ENCODE data around the gene GIT2.
"Not testable (repeated sequence)": the region's sequence is repeated elsewhere in the genome, so short reads cannot be mapped to it uniquely, and the experiment has no call there.

GIT2 gene

GRCh38 chr12:110004598-110004997 lies 8.4 kb upstream of the GIT2 start:
- no peak for DNase-seq (ENCODE audit: low spot score)

DNA sequence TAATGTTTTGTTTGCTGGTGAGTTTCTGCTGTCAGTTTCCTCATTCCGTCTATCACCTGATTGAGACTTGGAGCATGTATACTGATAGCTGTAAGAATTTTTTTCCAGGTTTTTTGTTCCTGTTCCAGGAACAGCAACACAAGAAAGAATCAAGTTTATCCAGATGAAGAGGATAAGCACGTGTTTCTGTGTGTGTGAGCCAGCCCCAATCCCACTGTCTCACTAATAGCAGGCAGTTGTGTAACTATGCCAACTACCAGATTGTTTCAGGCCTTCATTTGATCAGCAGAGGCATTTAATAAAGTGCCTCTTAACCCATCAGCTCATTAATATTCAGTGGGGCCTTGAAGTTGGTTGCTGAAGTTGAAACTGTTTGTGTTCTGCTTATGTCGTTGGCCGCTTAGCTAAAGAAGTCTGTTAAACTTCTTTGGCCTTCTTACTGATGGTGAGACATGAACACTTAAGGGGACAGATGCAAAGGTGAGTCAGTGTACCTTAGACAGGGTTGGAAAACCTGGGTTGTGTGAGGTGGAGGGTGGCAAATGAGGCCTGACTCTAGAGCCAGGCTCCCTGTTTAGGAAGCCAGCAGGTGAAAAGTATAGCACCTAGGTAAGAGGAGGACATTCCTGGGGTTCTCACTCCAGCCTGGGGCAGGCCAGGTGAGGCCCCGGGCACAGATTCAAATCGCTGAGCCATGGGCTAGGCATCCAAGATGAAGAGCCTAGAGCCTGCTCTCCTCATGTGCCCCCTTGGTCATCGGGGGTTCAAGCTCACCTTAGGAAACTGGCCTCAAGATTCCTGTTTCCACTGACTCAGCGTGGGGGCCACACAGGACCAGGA lies 6.7 kb upstream of the GIT2 start:
- DNase-seq (ENCODE audit: low spot score), result no peak

DNA sequence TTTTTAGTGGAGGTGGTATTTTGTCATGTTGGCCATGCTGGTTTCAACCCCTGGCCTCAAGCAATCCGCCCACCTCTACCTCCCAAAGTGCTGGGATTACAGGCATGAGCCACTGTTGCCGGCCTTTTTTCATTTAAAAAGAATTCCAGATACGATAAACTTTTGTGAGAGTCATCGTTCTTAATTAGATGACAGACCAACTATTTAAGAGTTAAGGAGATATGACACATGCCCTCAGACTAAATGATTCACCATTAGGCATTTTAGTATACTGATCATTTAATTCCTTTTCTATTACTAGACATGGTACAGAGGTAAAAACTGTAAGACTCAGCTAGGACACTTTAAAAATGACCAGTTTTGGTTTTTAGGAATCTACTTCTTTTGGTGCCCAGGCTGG lies 5.4 kb upstream of the GIT2 start:
- DNase-seq (ENCODE audit: low spot score), result peak; percentile 35

DNA sequence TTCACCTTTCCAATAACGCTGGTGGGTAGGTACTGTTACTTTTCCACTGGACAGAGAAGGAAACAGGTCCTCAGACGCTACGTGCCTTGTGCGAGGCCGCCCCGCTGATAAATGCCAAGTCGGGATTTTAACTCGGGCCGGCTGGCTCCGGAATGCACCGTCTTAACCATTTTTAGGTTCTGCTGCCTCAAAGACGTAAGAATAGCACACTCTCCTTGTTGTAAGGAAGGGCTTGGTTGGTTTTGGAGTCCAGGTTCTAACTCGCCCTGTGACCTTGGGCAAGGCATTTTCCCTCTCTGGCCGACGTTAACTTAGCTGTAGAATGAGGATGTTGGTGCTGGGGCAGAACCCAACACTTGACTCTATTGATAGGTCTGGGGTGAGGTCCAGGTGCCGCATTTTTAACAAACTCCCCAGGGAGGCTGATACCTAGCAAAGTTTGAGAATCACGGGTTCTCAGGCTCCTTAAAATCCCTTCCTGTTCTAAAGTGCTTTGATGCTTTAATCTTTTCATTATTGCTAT lies 3.9 kb upstream of the GIT2 start:
- DNase-seq (ENCODE audit: low spot score), result no peak

- DNase-seq (ENCODE audit: low spot score), result no peak
Observed at GRCh38 chr12:109999649-109999971, 3.4 kb upstream of the GIT2 start.

- DNase-seq (ENCODE audit: low spot score), result peak; percentile 91
Observed at GRCh38 chr12:109998904-109999648, 2.9 kb upstream of the GIT2 start, which contains the start of gene ANKRD13A. ANKRD13A (plus strand) TSS chr12:109999430; CDS start chr12:109999689, 259 bp downstream.

DNA sequence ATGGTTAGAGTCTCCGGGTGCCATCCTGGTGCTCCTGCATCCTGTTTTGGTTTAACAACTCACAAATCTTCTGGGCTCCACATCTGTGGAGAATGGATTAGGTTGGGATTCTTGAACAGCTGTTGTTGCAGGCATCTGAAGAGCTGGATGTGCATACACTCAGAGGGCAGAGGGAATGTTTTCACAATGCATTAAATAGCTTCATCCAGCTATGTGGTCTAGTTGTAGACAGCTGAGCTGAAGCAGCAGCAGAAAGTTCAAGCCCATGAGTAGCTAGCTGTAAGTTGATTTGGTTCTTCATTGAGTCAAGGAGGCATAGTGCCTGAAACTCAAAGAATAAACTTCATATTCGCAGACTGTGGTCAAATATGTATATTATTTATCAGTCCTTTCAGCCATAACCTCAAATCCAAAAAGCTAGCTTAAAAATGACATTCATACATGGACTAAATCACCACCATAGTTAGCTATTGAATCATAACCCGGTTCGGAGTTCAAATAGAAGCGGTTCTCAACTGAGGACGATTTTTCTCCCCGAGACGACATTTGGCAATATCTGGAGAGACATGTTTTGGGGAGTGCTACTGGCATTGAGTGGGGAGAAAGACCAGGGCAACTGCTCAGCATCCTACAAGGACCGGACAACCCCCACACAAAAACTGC lies 2.2 kb upstream of the GIT2 start:
- no peak for DNase-seq (ENCODE audit: low spot score)

DNA sequence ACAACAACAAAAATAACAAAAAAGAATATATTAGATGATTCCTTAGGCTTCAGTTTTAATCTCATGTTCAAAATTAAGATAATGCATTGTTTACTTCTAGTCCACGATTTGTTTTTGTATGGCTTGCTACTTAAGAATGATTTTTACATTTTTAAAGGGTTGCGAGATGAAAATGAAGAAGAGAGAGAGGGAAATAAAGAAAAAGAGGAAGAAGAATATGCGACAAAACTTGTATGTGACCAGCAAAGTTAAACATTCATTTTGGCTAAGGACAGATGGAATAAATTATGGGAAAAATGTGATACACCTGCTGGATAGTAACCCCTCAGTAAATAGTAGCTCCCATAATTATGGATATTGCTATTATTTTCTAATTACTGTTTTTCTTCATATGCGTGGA lies 1.2 kb upstream of the GIT2 start:
- DNase-seq (ENCODE audit: low spot score), result no peak

DNA sequence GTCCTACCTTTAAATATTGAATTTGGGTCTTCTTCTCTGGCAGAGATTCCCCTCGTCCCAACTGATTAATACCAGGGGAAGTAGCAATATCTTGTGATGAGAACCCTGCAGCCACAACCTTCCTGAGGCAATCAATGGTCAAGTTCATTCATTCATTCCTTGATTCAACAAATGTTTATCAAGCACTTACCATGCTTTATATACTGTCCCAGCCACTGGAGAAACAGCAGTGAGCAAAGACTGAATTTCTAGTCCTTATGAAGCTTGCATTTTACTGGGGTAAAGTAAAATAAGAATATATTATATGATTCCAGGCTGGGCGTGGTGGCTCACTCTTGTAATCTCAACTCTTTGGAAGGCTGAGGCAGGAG lies 300 bp upstream of the GIT2 start:
- no peak for DNase-seq (ENCODE audit: low spot score)

- no peak for DNase-seq (ENCODE audit: low spot score)
Observed at GRCh38 chr12:109995361-109995685, 845 bp downstream of the GIT2 start.

GRCh38 chr12:109994401-109995175 lies 1.6 kb downstream of the GIT2 start:
- peak; percentile 70 for DNase-seq (ENCODE audit: low spot score)

DNA sequence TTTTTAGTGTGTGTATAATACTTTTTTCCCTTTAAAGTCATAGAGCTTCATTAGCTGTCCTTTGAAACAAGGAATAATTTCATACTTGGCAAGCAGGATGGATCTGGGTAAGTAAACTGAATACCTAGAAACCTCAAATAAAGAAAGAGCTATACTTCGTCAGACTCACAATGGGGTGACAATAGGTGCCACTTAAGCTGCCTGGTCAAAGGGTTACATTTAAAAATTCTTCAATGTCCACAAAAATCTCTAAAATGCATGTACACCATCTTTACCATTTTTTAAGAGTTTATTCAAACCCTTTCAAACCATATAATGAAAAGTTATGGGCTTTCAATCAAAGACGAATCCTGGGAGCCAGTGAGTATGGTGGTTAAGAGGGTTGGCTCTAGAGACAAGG lies 3.1 kb downstream of the GIT2 start:
- no peak for DNase-seq (ENCODE audit: low spot score)

- DNase-seq (ENCODE audit: low spot score), result no peak
Observed at GRCh38 chr12:109991586-109991985, 4.6 kb downstream of the GIT2 start.

DNA sequence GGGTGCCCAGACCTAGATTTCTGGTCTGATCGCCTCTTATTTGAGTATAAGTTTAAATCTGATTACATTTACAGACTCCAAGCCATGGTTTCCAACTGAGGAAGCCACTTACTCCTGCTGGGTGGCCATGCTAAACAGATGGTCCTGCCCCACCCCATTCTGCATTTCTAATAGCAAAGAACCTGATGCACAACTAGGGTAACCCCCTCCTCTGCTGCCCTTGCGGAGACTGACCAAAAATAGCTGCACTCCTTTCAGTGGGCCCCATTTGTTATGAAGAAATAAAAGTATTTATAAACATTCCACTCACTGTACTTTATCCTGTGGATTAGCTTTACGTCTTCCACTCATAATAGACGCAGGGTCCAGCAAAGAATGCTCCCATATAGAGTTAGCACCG lies 6.8 kb downstream of the GIT2 start:
- DNase-seq (ENCODE audit: low spot score), result no peak

DNA sequence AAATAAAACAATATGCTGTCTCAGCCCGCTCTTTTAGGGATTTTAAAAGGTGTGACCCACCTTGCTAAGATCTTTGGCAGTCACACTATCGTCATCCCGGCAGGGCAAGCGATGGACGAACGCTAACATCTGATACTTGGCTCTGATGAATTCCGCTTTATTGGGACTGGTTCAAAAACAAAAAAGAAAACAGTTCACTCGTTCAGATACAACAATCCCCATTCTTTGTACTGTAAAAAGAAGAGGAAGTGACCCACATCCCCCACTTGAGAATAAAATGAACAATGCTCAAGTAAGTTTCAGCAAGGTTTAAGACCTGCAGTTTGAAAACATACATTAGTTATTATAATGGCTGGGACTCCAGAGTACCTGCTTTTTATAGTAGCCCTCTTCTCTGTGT lies 7.3 kb downstream of the GIT2 start:
- DNase-seq (ENCODE audit: low spot score), result peak; percentile 44

GRCh38 chr12:109988274-109988673 lies 7.9 kb downstream of the GIT2 start:
- no peak for DNase-seq (ENCODE audit: low spot score)

GRCh38 chr12:109987615-109988014 lies 8.6 kb downstream of the GIT2 start:
- DNase-seq (ENCODE audit: low spot score), result no peak

- not testable (repeated sequence) for DNase-seq (ENCODE audit: low spot score)
Observed at GRCh38 chr12:109986236-109986635, 9.9 kb downstream of the GIT2 start.

- no peak for DNase-seq (ENCODE audit: low spot score)
Observed at GRCh38 chr12:109983432-109984142, 12.6 kb downstream of the GIT2 start.

DNA sequence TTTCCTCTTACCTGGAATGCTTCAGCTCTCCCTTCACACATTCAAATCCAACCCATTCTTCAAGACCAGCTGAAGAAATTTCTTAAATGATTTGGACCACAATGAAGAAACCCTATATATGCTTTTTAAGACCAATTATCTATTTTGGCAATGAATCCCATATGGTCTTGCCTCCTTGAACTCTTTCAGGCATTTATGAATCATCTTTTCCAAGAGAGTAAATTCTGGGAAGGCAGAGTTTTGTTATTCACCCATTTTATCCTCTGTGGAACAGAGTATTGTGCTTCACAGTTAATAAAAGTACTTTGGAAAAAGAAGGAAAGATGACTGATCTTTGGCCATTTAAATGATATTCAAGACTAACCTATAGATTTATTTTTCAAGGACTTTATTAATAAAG lies 14.0 kb downstream of the GIT2 start:
- no peak for DNase-seq (ENCODE audit: low spot score)

DNA sequence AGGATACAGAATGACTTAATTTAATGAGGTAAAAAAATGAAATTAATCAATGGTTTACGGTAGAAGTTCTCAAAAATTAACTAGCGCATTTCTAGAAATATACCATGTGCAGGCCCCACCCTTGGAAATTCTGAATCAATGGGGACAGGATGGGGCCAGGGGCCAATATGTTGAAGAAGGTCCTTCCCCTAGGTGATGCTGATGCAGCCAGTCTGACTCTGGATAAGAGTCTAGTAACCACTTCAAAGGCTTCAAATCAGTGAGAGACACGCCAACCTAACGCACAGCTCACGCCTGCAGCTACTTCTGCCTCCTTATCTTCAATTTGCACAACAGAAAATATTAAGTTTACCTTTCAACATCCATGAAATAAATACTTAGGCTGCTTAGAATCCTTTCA lies 14.9 kb downstream of the GIT2 start:
- DNase-seq (ENCODE audit: low spot score), result no peak

GRCh38 chr12:109972821-109973220 lies 23.3 kb downstream of the GIT2 start:
- no peak for DNase-seq (ENCODE audit: low spot score)
